Stimulated activated CD4-positive, alpha-beta T cell treated with anti-CD3 and anti-CD28 coated beads, Interleukin-2, amount 100 ng/mL, for 4 hours (primary cell): ENCODE measurements around the gene ANGPTL8.

ENCODE experiments used
- DNase-seq: peaks from one replicate; pipeline ENCODE4 v3.0.0-alpha.2; 2020; ENCODE audit warnings: low read depth

Gene ANGPTL8

DNA sequence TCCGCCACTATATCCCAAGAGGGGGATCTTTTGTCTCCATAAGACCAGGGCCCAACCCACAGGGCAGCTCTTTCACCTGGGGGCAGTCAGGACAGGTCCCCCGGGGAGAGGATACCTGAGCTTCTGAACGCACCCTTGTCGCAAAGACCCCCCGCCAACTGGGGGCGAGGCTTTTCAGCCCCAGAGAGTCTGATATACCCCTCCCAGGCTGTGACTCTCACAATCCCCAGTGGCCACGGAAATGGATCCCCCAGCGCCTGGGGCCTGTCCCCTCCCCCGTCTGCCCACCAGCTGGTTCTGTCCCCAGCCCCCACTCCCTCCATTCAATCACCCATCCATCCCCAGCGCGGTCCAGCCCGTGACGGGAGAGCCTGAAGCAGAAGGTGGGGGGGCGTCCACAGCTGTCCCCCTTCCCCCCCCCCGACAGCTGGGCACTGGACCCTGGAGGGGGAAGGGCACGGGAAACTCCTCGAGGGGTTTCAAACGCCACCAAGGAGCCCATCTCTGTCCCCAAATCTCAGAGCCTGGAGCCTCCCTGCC is 22.1 kb downstream of the ANGPTL8 start:
- no peak for DNase-seq

DNA sequence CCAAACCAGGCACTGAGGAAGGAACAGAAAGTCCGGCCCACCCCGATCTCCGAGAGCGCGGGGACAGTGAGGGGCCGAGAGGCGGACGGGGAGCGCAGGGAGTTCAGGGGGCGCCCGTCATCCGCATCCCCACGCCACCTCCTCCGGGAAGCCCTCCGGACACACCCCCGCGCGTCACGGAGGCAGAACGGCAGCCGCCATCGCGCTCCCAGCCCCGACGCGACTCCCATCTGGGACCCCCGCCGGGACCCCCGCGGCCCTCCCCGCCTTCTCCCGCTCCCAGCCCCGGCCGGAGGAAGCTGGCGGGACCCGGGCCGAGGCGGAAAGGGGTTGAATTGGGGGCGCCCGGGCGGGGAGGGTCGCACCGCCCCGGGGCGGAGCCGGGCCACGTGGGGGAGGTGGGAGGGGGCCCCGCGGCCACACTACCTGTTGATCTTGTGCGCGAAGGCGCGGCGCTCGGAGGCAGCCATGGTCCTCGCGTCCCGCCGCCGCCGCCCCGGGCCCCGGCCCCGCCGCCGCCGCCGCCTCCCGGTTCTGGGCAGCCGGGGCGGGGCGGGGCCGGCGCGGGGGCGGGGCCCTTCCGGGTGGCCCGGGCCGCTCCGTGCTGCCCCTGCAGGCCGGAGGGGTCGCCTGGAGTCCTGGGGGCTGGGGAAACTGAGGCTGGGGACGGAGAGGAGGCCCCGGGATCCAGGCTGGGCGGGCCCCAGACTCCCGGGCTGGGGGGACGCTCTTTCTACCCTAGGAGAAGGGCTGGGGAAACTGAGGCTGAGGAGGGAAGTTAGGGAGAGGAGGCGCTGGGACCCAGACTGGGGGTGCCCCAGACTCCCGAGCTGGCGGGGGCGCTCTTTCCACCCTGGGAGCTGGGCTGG is 22.8 kb downstream of the ANGPTL8 start, which contains the start of gene DOCK6:
TSS of gene DOCK6 (minus strand) at position 554 of the 869 bp plus-strand sequence. CDS start at position 470, 84 bp downstream.
- no peak for DNase-seq

GRCh38 chr19:11263726-11264125 is 24.3 kb downstream of the ANGPTL8 start:
- no peak for DNase-seq

DNA sequence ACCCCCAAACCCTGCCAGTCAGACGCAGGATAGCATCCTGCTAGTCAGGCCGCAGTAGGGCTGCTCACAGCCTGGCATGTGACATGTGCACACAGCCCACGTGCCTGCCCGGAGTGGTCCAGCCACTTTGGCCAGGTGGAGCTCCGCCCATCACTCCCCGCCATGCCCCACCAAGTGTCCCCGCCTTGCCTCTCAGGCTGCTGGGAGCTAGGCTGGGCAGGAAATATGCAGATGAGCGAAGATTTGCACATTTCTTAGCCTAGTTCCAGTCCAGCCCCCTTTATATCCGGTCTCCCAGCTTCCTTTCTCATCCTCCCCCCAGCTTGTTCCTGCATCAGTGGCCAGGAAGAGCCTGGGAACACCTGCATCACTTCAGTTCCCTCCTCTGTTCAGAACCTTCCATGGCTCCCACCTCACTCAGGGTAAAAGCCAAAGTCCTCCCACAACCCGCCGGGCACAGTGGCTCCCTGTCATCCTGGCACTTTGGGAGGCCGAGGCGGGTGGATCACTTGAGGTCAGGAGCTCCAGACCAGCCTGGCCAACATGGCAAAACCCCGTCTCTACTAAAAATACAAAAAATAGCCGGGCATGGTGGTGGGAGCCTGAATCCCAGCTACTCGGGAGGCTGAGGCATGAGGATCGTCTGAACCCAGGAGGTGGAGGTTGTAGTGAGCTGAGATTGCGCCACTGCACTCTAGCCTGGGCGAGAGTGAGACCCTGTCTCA is 25.2 kb downstream of the ANGPTL8 start:
- DNase-seq, result no peak

GRCh38 chr19:11265177-11265784 is 25.9 kb downstream of the ANGPTL8 start:
- DNase-seq, result no peak

- no peak for DNase-seq
Observed at GRCh38 chr19:11265785-11266236, 26.4 kb downstream of the ANGPTL8 start.

- no peak for DNase-seq
Observed at GRCh38 chr19:11267316-11268085, 28.1 kb downstream of the ANGPTL8 start.

- DNase-seq, result no peak
Observed at GRCh38 chr19:11268783-11269267, 29.4 kb downstream of the ANGPTL8 start.

DNA sequence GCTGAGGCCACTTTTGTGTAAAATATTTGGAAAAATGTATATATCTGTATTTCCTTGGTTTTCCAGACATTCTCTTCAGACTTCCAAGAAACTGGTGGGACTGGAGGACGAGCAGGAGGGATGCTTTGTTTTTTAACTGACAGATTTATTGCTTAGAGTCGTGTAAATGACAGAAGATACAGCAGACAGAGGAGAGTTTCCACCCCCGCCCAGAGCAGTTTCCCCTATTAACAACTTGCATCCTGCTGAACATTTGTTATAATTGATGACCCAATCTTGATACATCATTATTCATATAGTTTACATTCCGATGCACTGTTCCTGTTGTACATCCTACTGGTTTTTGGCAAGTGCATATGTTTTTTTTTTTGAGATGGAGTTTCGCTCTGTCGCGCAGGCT is 30.0 kb downstream of the ANGPTL8 start:
- DNase-seq, result no peak

GRCh38 chr19:11273296-11273695 is 33.9 kb downstream of the ANGPTL8 start:
- no peak for DNase-seq

GRCh38 chr19:11273989-11274388 is 34.6 kb downstream of the ANGPTL8 start:
- no peak for DNase-seq

GRCh38 chr19:11274533-11275086 is 35.2 kb downstream of the ANGPTL8 start:
- DNase-seq, result no peak

DNA sequence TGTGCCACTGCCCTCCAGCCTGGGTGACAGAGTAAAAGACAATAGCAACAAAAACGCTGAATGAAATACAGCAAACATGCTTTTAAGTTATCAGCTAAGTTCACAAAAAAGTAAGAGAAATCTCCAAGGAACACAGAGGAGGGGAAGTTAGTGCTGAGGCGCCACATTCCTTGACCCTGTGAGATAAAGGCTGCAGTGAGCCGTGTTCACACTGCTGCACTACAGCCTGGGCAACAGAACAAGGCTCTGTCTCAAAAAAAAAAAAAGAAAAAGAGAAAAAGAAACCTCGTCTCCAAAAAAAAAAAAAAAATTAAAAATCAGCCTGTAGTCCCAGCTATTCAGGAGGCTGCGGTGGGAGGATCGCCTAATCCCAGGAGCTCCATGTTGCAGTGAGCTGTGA is 39.3 kb downstream of the ANGPTL8 start:
- DNase-seq, result no peak

DNA sequence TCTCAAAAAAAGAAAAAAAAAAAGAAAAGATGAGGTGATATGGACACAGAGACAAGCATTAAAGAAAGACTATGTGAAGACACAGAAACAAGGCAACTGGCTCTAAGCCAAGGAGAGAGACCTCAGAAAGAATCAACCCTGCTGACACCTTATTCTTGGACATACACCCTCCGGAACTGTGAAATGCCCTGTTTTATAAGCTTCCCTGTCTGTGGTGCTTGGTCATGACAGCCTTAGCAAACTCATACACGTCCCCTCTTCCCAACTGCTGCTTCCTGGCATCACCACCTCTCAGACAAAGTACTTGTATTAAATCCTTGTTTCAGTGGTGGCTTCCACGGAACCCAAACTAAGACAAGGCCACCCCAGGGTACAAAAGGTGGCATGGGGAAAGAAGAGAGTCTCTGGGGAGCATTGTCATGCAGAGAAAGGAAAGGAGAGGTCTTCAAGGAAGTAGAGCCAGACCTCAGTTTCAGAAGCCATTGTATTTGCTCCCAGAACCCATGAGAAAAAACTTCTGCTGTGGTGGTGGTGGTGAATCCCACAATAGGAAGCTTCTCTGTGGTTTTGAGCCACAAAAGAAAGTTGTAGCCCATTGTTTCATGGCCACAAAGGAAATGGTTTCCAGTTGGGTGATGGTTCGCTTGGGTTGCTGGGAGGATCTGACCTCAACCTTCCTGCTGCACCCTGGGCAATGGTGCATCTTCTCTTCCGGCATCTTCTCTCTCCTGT is 40.3 kb downstream of the ANGPTL8 start:
- DNase-seq, result no peak

- DNase-seq, result no peak
Observed at GRCh38 chr19:11281356-11282049, 42.1 kb downstream of the ANGPTL8 start.

GRCh38 chr19:11284515-11284914 is 45.1 kb downstream of the ANGPTL8 start:
- DNase-seq, result no peak

- DNase-seq, result no peak
Observed at GRCh38 chr19:11286312-11286974, 47.0 kb downstream of the ANGPTL8 start.

DNA sequence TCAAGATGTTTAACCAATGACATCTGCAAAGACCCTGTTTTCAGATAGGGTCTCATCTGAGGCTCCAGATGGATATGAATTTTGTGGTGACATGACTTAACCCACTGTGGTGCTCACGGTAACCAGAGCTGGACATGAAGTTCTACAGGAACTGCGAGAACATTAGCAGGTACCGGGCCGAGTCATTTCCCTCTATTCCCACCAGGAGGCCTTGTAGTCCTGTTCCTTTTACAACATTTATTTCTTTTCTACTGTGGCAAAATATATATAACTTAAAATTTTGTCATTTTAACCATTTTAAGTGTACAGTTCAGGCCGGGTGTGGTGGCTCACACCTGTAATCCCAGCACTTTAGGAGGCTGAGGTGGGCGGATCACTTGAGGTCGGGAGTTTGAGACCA is 48.9 kb downstream of the ANGPTL8 start:
- DNase-seq, result no peak

- no peak for DNase-seq
Observed at GRCh38 chr19:11290256-11290655, 50.8 kb downstream of the ANGPTL8 start.
